ENCODE data around the gene ASIC1. TPM values are rescaled to one million over a fixed set of nuclear protein-coding genes. Genes with fewer than 3 reads are reported as not detected.

The ASIC1 gene
- total and polyA plus RNA-seq, 2 of the 4 experiments (the other 2 are of a cell fraction) = 1.6 to 9.9 TPM

GRCh38 chr12:50120521-50120920 lies 63.1 kb downstream of the ASIC1 start:
- H2BK5ac ChIP-seq (ENCODE audit: low read depth, low read length, poor library complexity, severe bottlenecking) = no peak overlapping the region
- H3K27ac ChIP-seq (ENCODE audit: insufficient read depth, low read length) = no peak overlapping the region
- DNase-seq (no peak), ATAC-seq (ENCODE audit: low read depth) (no peak)
- H4K20me1 ChIP-seq (ENCODE audit: insufficient read depth, low read length) = no peaks in the 10 kb centered on the region; the same call in 1 of the 2 replicates
- H4K91ac ChIP-seq (ENCODE audit: insufficient read depth, low read depth, low read length) = no peak overlapping the region
- peaks cover 26% of the 10 kb centered on the region for H3K36me3 ChIP-seq (ENCODE audit: control insufficient read depth, insufficient read depth, low read length)
- H3K56ac ChIP-seq (ENCODE audit: extremely low read depth, insufficient read depth, low read length) = no peak overlapping the region
- no peaks in the 10 kb centered on the region for H3K4me1 ChIP-seq (ENCODE audit: control insufficient read depth, insufficient read depth, low read length)
- no peak overlapping the region for H2AK5ac ChIP-seq (ENCODE audit: low read depth, low read length)
- in situ Hi-C loops (cut with MboI; ENCODE audit: low sequenced_read_pairs) (no loop called here), intact Hi-C loops (cut with micrococcal nuclease) (no loop called here), dilution Hi-C loops (cut with HindIII; ENCODE audit: low sequenced_read_pairs, unreplicated experiment) (no loop called here)
- no peak overlapping the region for H2AK9ac ChIP-seq (replicated peaks; ENCODE audit: low read depth, low read length, poor library complexity)
- H3K9ac ChIP-seq (ENCODE audit: low read depth, low read length) = no peak overlapping the region
- no peak overlapping the region for H3K23ac ChIP-seq (ENCODE audit: low read depth, low read length)
- no peak overlapping the region for H4K8ac ChIP-seq (ENCODE audit: low read depth in 2 of 2, low read length in 2 of 2)
- H3K79me1 ChIP-seq (ENCODE audit: low read depth in 1 of 2, low read length in 2 of 2) = peaks cover 25 to 71% of the 10 kb centered on the region in 2 experiments
- no TSS peak for BruUV-seq (replicated peaks)
- no peaks in the 10 kb centered on the region for H3K9me3 ChIP-seq (ENCODE audit: control insufficient read depth, insufficient read depth, low read length)
- H2AFZ ChIP-seq (replicated peaks; ENCODE audit: low read length, poor library complexity) = no peak overlapping the region
- no peak overlapping the region for H2BK15ac ChIP-seq (ENCODE audit: low read depth, low read length)
- H3K9me1 ChIP-seq (ENCODE audit: insufficient read depth, low read length) = peaks cover 9% of the 10 kb centered on the region; the same call in 1 of the 2 replicates
- POLR2A ChIA-PET (ENCODE audit: unreplicated experiment) = no interaction called here
- no peaks in the 10 kb centered on the region for H3K27me3 ChIP-seq (ENCODE audit: control insufficient read depth, insufficient read depth, low read length)
- CTCF ChIA-PET = interaction anchor here (1.2 kb wide), 1 partner anchor 10 kb away, joined by 3 read pairs; no protein-coding TSS in a partner anchor
- no peak overlapping the region for H3K14ac ChIP-seq (replicated peaks; ENCODE audit: low read depth, low read length)
- no peak overlapping the region for H2BK120ac ChIP-seq (ENCODE audit: low read depth, low read length)
- no peak overlapping the region for H3K4me2 ChIP-seq (ENCODE audit: low read depth, low read length)
- no peak for TF ChIP-seq SMC3 (IDR thresholded peaks at IDR 0.05; ENCODE audit: low read depth, low read length)
- no peak for TF ChIP-seq MXI1 (IDR thresholded peaks at IDR 0.05; ENCODE audit: borderline replicate concordance, low read depth, low read length)
- no peak for TF ChIP-seq RAD21 (IDR thresholded peaks at IDR 0.05; ENCODE audit: low read length)
- TF ChIP-seq CHD1 (IDR thresholded peaks at IDR 0.05; ENCODE audit: low read depth, low read length) = no peak
- no peak for TF ChIP-seq MAZ (IDR thresholded peaks at IDR 0.05; ENCODE audit: borderline replicate concordance, low read depth, low read length)
- TF ChIP-seq, protein P1, sequence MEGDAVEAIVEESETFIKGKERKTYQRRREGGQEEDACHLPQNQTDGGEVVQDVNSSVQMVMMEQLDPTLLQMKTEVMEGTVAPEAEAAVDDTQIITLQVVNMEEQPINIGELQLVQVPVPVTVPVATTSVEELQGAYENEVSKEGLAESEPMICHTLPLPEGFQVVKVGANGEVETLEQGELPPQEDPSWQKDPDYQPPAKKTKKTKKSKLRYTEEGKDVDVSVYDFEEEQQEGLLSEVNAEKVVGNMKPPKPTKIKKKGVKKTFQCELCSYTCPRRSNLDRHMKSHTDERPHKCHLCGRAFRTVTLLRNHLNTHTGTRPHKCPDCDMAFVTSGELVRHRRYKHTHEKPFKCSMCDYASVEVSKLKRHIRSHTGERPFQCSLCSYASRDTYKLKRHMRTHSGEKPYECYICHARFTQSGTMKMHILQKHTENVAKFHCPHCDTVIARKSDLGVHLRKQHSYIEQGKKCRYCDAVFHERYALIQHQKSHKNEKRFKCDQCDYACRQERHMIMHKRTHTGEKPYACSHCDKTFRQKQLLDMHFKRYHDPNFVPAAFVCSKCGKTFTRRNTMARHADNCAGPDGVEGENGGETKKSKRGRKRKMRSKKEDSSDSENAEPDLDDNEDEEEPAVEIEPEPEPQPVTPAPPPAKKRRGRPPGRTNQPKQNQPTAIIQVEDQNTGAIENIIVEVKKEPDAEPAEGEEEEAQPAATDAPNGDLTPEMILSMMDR (conservative IDR thresholded peaks at IDR 0.05; ENCODE audit: low read depth, low read length) = no peak
- no peak for TF ChIP-seq FOS (IDR thresholded peaks at IDR 0.05; ENCODE audit: low read depth, low read length)
- no peak overlapping the region for H3K4me3 ChIP-seq (ENCODE audit: insufficient read depth, low read depth, low read length)
- no peak overlapping the region for H4K5ac ChIP-seq (ENCODE audit: low read depth, low read length)
- WGBS, 2 experiments (ENCODE audit: extremely low coverage in 2 of 2, insufficient read length in 1 of 2) = 89% methylated on average over 3 of the region's 3 CpGs; no CpG with 5 or more reads in 1 of the 2 experiments
- no peak overlapping the region for H3K18ac ChIP-seq (ENCODE audit: low read depth, low read length)
- H2BK20ac ChIP-seq (ENCODE audit: low read depth, low read length) = no peak overlapping the region
- H3K4ac ChIP-seq (ENCODE audit: low read depth, low read length) = no peak overlapping the region

All from IMR-90 (cell line).